Measurements from ENCODE around the gene GLS2.

The GLS2 gene

GRCh38 chr12:56484566-56484965 is 3.4 kb downstream of the GLS2 start:
- Histone ChIP-seq H3K4me3 (no peak overlapping the region), H3K27ac (no peak overlapping the region)
- no peak for DNase-seq (ENCODE audit: low spot score)
- TF ChIP-seq CTCF (IDR thresholded peaks at IDR 0.05), result no peak

- Histone ChIP-seq H3K27ac (no peak overlapping the region), H3K4me3 (no peak overlapping the region)
- no peak for TF ChIP-seq CTCF (IDR thresholded peaks at IDR 0.05)
- DNase-seq (ENCODE audit: low spot score), result no peak
Measured at GRCh38 chr12:56479625-56480024, 8.3 kb downstream of the GLS2 start.

GRCh38 chr12:56477521-56478225 is 10.3 kb downstream of the GLS2 start:
- no peak overlapping the region for H3K27ac ChIP-seq
- DNase-seq (ENCODE audit: low spot score), result no peak
- H3K4me3 ChIP-seq, result no peak overlapping the region
- no peak for TF ChIP-seq CTCF (IDR thresholded peaks at IDR 0.05)

- DNase-seq (ENCODE audit: low spot score), result no peak
- no peak overlapping the region for H3K4me3 ChIP-seq
- TF ChIP-seq CTCF (IDR thresholded peaks at IDR 0.05), result no peak
- H3K27ac ChIP-seq, result no peak overlapping the region
Measured at GRCh38 chr12:56476972-56477432, 11.0 kb downstream of the GLS2 start.

- no peak overlapping the region for H3K27ac ChIP-seq
- no peak overlapping the region for H3K4me3 ChIP-seq
- TF ChIP-seq CTCF (IDR thresholded peaks at IDR 0.05), result no peak
- no peak for DNase-seq (ENCODE audit: low spot score)
Measured at GRCh38 chr12:56476143-56476542, 11.8 kb downstream of the GLS2 start.

- no peak for DNase-seq (ENCODE audit: low spot score)
- TF ChIP-seq CTCF (IDR thresholded peaks at IDR 0.05), result no peak
- Histone ChIP-seq H3K4me3 (no peak overlapping the region), H3K27ac (no peak overlapping the region)
Measured at GRCh38 chr12:56474389-56474788, 13.6 kb downstream of the GLS2 start.
